GM21360 (cell line): ENCODE measurements around the gene SREK1IP1.
"Not testable (repeated sequence)": the region's sequence is repeated elsewhere in the genome, so short reads cannot be mapped to it uniquely, and the experiment has no call there.

ENCODE experiments used
- ATAC-seq: cut with Tn5 transposase; IDR thresholded peaks from one replicate; pipeline ENCODE4 v1.9.1; 2021; ENCODE audit warnings: mild to moderate bottlenecking, moderate library complexity; ENCODE audit not compliant: unreplicated experiment

The SREK1IP1 gene

DNA sequence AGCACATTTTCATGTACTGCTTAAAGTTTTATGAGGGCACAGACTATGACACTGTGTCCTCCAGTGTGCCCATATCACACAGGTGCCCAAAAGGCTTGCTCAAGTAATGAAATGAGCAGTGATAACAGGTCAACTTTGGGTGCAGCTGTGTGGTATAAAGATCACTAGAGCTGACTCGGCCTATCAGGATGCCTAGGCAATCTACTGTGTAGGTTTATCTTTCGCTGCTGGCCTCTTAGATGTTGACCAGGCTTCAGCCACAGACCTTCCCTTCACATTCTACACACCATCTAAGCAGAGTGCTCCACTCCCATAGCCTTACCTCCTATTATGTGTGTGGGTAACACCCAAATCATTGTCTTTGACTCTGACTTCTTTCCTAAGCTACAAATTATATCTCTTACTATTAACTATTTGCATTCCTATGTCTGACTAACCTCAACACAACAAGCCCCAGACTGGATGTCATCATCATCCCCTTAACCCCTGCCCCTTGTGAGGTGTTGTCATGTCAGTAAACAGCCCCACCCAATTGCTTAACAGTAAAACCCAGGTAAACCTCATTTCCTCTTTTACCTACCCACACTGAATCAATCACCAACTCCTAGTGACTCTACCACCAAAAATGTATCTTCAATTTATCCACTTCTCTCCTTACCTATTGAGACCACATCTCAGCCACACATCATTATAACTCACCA is 2.5 kb downstream of the SREK1IP1 start:
- ATAC-seq: no peak

DNA sequence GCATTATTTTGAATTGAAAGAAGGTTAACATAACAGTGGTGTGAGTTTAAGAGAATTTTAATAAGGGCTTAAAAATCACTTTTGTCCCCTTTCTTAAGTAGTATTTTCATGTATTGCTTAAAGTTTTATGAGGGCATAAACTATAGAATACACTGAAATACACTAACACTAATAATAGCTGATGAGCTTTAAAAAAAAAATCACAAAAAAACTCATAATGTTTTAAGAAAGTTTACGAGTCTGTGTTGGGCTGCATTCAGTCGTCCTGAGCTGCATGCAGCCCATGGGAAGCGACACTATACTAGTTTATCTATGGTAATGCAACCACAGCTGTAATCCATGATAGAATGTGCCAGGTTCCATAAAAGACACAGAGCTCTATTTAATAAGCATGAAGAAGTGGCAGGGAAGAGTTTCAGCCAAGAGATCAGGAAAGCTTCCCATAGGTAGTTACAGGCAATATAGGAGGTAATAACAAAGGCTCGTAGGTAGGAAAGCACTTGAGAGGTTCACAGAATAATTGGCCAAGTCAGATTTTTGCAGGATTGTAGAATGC is 4.5 kb downstream of the SREK1IP1 start:
- no peak for ATAC-seq

GRCh38 chr5:64759960-64760660 is 8.4 kb downstream of the SREK1IP1 start:
- ATAC-seq: no peak

DNA sequence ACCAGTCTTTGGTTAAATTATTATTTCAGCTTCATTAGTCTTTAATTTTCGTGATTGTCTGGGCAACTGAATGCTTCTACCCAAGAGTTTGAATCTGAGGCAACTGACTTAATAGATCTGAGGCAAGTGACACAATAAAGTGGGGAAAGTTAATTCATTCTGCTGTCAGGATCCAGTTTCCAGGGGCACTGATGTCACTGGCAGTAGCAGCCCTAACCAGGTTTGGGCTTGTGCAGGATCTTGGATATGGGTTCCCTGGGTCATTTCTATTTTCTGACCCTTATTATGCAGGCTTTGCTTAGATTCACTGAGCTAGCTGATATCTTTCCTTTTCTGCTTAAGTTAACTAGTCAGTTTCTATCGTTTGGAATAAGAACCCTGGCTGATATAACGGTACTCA is 9.6 kb downstream of the SREK1IP1 start:
- ATAC-seq: no peak

- ATAC-seq: no peak
Observed at GRCh38 chr5:64754066-64754465, 14.4 kb downstream of the SREK1IP1 start.

- ATAC-seq: no peak
Observed at GRCh38 chr5:64749385-64749784, 19.1 kb downstream of the SREK1IP1 start.

GRCh38 chr5:64746446-64746845 is 22.0 kb downstream of the SREK1IP1 start:
- no peak for ATAC-seq

DNA sequence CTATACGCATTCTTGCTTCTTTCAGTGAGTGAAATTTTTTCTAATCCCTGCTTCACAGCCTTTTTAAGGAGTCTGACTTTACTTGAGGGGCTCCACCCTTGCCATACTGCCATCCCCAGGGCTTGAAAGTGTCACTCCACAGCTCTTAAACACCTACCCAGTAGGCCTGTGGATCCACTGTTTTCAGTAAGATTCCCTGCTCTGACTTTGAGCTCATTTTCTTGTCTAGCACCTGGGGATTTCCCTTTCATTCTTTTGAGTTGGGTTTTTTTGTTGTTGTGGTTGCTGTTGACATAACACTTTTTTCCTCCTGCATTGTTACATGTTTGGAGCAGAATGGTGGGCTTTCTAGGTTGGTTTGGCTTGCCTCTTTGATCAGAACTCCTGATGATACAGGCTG is 23.6 kb downstream of the SREK1IP1 start:
- no peak for ATAC-seq

GRCh38 chr5:64742821-64743220 is 25.7 kb downstream of the SREK1IP1 start:
- no peak for ATAC-seq

DNA sequence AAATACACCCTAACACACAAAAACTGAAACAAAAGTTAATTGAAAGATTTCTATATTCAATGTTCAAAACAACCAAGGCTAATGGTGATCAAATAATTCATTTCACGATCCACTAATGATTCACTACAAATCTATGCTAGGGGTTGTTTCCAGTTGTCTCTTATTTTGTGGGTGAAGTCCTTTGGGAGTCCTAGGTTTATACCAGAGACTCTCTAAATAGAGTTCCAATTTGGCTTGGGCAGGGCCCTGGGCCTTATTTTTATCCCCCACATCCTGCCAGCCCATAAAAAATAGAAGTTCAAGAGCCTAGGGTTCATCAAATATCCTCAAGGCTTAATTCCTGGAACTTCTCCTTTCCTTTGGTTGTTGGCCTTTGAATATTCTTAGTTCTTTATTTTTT is 26.1 kb downstream of the SREK1IP1 start:
- no peak for ATAC-seq

GRCh38 chr5:64727150-64727549 is 41.3 kb downstream of the SREK1IP1 start:
- ATAC-seq: no peak

GRCh38 chr5:64722588-64722987 is 45.9 kb downstream of the SREK1IP1 start:
- ATAC-seq: no peak

DNA sequence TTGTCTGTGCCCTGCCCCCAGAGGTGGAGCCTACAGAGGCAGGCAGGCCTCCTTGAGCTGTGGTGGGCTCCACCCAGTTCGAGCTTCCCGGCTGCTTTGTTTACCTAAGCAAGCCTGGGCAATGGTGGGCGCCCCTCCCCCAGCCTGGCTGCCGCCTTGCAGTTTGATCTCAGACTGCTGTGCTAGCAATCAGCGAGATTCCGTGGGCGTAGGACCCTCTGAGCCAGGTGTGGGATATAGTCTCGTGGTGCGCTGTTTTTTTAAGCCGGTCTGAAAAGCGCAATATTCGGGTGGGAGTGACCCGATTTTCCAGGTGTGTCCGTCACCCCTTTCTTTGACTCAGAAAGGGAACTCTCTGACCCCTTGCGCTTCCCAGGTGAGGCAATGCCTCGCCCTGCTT is 54.0 kb downstream of the SREK1IP1 start:
- ATAC-seq: not testable (repeated sequence)

GRCh38 chr5:64707191-64707590 is 61.3 kb downstream of the SREK1IP1 start:
- ATAC-seq: no peak

- not testable (repeated sequence) for ATAC-seq
Observed at GRCh38 chr5:64706074-64706473, 62.4 kb downstream of the SREK1IP1 start.

DNA sequence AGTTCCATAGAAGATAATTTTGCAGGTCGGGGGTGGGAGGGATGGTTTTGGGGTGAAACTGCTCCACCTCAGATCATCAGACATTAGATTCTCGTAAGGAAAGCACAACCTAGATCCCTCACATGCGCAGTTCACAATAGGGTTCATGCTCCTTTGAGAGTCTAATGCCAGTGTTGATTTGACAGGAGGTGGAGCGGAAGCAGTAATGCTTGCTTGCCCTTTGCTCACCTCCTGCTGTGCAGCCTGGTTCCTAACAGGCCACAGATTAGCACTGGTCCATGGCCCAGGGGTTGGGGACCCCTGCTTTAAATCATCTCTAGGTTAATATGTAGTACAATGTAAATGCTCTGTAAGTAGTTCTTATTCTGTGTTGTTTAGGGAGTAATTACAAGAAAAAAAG is 67.7 kb downstream of the SREK1IP1 start:
- no peak for ATAC-seq

- ATAC-seq: not testable (repeated sequence)
Observed at GRCh38 chr5:64696414-64696813, 72.1 kb downstream of the SREK1IP1 start.

- no peak for ATAC-seq
Observed at GRCh38 chr5:64693636-64694035, 74.9 kb downstream of the SREK1IP1 start.

DNA sequence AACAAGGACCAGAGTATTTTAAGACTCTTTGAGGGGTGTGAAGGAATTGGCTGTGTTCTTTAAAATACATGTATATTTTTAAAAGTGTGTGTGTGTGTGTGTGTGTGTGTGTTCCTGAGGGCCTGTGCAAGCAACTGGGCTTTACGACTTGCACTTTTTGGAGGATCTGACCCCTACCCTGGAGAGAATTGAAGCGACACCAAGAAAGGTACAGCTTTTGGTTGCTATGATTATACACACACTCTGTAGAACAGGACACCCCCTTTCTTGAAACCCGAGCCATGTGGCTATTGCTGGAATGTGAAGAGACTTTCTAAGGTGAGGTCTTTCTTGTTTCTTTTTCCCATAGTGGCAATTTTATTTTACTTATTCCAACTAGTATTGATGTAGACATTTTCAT is 77.2 kb downstream of the SREK1IP1 start:
- ATAC-seq: no peak

DNA sequence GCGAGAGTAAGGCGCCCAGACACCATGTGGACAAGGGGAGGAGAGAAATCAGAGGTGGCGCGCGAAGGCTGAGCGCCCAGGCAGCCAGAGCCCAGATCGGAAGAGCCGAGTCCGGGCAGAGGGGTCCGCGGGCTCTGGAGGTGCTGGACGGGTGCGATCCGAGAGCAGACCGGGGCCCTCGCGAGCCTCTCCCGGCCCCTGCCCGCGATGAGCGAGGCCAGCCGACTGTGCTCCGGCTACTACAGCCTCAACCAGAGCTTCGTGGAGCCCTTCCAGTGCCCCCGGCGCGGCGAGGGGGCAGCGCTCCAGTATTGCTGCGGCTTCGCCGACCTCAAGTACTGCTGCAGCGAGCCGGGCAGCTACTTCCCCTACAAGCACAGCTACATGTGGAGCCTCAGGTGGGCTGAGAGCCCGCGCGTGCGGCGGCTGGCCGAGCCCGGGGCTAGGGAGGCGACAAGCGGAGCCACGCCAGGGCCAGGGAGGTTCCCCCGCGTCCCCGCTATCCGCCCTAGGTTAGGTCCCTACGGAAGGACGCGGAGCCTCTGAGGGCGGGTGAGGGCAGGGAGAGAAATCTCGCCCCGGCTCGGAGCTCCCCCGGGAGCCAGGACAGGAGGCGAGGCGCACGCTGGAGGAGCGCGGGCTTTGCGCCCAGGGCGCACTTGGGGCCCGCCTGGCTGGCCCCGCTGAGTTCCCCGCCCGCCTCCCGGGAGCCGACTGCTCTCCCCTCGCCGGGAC is 77.9 kb downstream of the SREK1IP1 start, which contains the start of gene SHISAL2B:
SHISAL2B (plus strand) TSS at position 87 of the 735 bp plus-strand sequence; CDS start at position 208, 121 bp downstream.
- ATAC-seq: no peak

GRCh38 chr5:64690104-64690416 is 78.4 kb downstream of the SREK1IP1 start:
- no peak for ATAC-seq

- no peak for ATAC-seq
Observed at GRCh38 chr5:64688965-64689364, 79.5 kb downstream of the SREK1IP1 start.
